ENCODE results near the gene FCN1.
"Not testable (repeated sequence)": the region's sequence is repeated elsewhere in the genome, so short reads cannot be mapped to it uniquely, and the experiment has no call there.

FCN1 gene

GRCh38 chr9:134917431-134918373, at the start of gene FCN1:
TSS of gene FCN1 (minus strand) at chr9:134917912. CDS start at chr9:134917871, 41 bp downstream.
- DNase-seq: no peak

DNA sequence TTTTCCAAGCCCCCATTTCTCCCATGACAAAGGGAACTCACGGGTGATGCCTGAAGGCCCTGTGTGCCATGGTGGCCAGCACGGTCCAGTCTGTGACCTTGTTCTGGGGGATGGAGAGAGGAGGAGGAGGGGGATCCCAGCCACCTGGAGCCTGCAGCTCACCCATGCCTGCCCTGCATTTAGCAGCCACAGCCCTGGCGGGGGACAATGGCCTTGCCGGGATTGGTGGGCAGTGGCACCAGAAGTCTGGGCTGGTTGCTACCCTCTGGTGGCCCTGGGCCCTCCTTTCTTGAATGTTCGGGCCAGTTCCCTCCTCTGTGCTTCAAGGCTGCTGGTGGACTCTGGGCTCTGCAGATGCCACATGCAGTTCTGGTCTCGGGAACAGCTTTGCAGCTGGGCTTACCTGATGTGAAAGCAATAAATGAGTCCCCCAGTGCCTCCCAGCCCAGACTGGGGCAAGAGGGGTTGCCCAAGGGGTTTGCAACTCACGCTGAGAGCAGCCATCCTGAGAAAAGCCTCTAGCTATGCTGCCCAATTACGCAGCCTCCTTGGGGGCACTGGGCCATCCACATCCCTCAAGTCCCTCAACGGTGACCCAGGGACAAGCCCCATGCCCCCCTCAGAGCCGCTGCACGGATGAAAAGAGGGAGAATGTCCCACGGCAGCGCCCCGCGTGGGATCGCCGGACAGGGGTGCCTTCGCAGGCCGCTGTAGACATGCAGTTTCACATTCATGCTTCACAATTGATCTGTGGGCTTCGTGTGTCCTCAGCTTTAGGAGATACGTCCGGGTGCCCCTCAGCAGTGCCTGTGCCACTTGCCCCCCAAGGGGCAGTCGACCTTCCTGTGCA, 49.2 kb upstream of the FCN1 start:
- DNase-seq: no peak

DNA sequence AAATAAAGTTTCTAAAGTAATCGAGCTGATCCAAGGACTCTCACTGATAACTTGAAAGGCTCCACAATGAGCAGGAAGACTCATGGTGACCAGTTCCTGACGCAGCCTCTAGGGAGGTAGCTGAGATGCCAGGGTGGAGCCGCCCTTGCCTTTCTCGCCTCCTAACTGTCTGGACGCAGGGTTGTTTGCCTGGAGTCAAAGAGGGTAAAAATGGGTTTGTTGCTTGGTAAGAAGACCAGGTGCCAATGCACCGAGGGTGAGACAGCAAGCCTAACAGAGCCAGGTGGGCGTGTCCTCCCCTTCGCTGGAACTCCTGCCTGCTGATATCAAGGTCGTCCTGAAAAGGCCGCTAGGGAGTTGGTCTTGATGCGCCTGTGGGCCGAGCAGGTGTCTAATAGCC, 48.6 kb upstream of the FCN1 start:
- DNase-seq: no peak

DNA sequence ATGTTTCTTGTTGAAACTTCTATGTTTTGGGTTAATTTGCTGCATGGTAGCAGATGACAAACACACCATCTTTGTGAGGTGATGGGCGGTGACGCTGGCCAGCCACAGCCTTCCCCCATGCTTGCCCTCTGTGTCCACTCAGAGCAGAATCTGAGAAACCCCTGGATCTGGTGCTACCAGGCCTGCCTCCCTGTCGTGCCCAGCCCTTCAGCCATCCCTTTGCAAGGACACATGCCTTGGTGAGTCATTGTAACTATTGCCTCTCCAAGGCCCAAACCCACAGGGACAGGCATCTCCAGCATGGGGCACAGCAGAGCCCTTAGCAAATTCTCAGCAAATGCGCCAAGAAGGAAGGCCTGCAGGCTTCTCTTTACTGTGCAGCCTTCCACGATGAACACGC, 48.1 kb upstream of the FCN1 start:
- no peak for DNase-seq

GRCh38 chr9:134965411-134965810, 47.7 kb upstream of the FCN1 start:
- no peak for DNase-seq

DNA sequence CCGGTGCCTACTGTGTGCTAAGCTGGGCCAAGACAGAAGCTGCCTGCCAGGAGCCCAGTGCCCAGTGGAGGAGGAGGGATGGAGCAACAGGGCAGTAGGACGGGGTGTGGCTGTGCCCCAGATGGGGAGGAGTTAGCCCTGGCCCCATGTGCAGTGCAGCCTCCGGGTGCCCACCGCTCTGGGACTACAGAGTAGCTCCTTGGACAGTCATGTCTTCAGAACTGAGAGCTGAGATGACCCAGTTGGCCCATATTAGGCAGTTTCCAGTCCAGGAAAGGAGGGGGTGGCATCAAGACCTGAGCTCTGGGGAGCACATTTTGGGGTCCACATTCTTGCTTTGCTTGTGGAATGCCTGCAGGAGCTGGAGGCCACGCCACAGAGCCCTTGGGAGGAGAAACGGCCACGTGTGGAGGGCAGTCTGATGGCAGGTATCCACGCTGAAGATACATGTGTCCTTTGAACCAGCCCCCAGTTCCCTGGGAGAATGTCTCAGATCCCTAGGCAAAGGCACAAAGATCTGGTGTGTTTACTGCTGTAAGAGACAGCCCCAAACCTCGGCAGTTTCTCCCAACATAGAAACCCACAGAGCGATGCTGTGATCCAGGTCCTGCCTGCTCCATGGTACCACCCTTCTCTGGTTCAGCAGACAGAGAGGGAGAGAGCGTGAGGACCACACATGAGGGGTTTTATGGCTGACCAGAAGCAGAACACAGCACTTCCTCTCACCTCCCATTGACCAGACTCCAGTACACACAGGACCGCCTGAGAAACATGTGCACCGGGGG, 46.8 kb upstream of the FCN1 start:
- no peak for DNase-seq

DNA sequence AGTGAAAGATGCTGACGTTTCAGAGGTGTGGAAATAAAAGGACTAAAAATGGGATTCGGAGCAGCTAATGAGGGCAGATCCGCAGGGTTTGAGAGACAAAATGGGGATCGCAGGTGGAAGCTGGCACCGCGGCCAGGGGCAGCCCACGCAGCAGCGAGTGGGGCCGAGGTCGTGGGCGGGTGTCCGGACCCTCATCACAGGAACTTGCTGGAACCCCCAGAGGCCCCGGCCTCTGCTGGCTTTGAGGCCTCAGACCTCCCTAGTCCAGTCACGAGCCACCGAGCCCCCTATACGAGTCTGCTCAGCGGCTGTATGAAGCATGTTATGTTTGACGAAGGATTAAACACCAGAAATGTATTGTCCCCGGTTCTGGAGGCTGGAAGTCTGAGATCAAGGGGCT, 45.8 kb upstream of the FCN1 start:
- DNase-seq: no peak

GRCh38 chr9:134962973-134963364, 45.3 kb upstream of the FCN1 start:
- no peak for DNase-seq

DNA sequence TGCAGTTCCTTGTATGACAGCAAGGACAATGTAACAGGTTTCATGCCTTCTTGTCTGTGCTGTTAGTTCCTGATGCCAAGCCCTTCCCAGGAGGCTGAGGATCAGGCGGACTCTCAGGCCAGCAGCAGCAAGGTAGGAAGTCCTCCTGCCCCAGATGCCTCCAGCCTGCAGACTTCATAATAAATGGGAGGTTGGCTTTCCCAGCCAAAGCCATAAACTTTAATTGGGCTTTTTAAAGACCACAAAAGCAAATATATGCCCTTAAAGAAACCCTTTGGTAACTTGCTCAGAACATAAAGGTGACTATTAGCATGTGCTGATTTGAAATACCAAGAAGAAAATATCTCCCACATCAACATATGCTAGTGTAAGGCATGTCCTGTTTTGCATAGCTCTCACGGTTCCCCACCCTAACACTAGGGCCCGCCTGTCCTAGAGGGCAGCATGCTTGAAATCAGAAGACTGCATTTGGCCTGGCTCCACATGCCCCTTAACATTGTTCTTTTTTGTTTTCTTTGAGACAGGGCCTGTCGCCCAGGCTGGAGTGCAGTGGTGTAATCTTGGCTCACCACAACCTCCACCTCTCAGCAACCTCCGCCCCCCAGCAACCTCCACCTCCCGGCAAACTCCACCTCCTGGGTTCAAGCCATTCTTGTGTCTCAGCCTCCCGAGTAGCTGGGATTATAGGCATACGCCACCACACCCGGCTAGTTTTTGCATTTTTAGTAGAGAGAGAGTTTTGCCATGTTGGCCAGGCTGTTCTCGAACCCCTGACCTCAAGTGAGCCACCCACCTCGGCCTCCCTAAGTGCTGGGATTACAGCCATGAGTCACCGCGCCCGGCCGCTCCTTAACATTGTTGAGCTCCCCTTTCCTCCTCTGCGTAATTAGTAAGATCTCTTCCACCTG, 44.6 kb upstream of the FCN1 start:
- no peak for DNase-seq

DNA sequence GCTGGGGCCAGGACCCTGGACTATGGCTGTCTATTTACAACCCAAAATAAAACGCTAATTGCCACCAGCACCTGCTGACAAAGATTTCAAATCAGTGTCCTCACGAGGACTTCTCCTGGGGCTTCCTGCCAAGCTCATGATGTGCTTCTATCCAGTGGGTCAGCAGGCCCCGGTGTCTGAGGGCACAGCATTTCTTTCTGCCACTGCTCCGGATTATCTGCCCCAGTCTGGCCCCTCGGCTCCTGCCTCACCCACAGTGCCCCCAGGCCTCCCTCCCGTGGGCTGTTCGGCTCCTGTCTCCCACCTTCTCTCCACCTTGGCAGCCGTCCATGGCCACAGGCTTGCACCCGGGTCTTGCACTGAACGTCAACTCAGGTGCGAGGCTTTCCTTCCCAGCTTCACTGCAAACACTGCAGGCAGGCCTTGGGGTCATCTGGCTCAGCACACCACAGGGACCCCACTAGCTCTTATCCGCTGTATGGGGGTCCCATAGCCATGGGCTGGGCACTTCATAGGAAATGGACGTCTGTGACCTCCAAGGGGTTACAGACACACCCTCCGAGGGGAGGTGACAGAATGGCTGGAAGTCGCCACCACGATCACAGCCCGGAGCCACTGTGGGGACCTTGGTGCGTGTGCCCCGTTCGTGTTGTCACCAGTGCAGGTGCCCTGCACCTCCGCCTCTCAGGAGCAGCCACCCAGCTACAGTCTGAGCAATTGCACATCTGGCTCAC, 43.8 kb upstream of the FCN1 start:
- no peak for DNase-seq

GRCh38 chr9:134960701-134961181, 43.0 kb upstream of the FCN1 start:
- no peak for DNase-seq

DNA sequence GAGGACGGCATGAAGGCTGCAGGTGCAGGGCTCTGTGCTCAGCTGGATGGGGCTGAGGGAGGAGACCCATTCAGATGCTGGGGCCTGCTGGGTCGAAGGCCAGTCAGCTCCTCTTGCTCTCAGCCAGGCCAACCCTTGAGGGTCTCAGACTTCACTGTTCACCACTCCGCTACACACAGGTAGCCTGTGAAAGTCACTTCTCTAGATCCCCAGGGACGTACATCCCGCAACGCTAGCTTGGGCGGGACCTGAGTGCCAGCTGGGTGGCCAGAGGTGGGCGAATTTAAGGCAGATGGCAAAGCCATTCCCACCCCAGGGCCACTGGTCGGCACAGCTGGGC, 42.2 kb upstream of the FCN1 start:
- DNase-seq: no peak

DNA sequence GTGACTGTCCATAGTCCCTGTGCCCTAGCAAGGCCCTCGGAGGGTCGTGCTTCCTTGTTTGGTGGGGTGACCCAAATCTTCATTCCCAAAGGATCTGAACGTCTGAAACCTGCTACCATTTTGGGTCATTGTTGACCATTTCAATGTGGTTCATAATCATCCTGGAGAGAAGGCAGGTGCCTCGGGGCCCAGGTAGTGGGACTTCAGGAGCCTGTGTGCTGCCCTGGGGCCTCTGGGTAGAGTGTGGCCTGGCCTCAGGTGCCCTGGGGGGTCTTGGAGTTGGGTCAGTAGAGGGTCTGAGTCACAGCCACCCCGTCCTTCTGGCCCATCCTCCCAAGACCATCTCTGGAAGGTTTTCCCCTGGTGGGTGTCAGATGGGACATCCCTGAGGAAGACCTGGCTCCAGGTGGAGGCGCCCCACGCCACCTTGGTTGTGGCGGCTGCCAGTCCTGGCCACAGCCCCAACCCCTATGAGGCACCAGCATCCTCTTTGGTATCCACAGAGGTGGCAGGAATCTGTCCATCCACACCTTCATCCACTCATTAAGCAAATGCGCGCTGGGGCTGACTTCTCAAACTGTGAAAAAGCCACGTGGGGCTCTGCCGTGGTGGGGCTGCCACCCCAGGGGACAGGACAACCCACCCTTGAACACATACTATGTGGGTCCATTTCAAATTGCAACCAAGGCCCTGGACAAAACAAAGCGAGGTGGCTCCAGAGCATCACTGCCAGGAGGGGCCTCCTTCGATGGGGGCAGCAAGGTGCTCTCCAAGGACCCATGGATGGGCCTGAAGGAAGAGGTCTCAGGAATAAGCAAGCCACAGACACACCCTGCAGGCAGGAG, 41.6 kb upstream of the FCN1 start:
- DNase-seq: no peak

- no peak for DNase-seq
Measured at GRCh38 chr9:134957945-134958227, 40.2 kb upstream of the FCN1 start.

GRCh38 chr9:134957165-134957944, 39.6 kb upstream of the FCN1 start:
- DNase-seq: no peak

GRCh38 chr9:134956387-134956786, 38.7 kb upstream of the FCN1 start:
- not testable (repeated sequence) for DNase-seq

DNA sequence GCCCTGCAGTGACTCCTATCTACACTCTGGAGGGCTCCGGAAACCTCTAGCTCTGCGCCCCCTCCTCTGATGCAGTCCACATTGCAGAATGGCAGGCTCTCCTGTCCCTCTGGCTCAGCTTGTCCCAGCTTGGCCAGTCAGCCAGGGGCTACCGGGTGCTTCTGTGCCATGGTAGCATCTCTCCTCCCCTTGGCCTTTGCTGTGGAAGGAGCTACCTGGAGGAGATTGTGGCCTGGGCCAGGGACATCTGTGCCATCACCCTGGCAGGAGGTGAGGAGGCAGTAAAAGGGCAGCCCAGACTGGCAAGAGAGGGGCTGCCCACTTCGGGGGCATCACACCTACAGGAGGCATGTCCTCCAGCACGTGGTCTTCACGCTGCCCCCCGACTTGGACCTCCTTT, 38.1 kb upstream of the FCN1 start:
- no peak for DNase-seq

DNA sequence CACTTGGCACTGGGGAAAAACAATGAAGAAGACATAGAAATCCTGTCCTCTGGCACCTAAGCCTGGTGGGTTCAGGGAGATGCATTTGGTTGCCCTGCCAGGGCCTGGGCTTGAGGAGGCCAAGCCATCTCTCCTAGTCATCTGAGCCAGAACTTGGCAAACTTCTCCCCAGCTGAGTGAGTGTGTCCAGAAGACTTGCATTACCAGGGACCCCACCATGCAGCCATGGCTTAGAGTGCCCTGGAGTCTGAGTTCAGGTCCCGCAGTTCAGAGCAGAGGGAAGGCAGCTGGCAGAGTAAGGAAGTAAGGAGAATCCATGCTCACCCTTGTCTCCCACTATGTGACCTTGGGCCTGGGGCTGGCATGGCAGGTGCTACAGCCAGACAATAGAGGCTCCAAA, 37.4 kb upstream of the FCN1 start:
- no peak for DNase-seq

- DNase-seq: no peak
Measured at GRCh38 chr9:134951994-134952393, 34.3 kb upstream of the FCN1 start.

GRCh38 chr9:134951461-134951860, 33.7 kb upstream of the FCN1 start:
- no peak for DNase-seq

Measured in 8988T (cell line).